GM21717 (cell line): ENCODE data around the gene FHL5.
A peak's percentile ranks its signal among the peaks of the same experiment; 100 is the strongest.
"Not testable (repeated sequence)": the region's sequence is repeated elsewhere in the genome, so short reads cannot be mapped to it uniquely, and the experiment has no call there.

Experiments used
- ATAC-seq: cut with Tn5 transposase; IDR thresholded peaks from one replicate; pipeline ENCODE4 v1.9.1; 2021; ENCODE audit warnings: mild to moderate bottlenecking, moderate library complexity; ENCODE audit not compliant: unreplicated experiment

FHL5 gene

DNA sequence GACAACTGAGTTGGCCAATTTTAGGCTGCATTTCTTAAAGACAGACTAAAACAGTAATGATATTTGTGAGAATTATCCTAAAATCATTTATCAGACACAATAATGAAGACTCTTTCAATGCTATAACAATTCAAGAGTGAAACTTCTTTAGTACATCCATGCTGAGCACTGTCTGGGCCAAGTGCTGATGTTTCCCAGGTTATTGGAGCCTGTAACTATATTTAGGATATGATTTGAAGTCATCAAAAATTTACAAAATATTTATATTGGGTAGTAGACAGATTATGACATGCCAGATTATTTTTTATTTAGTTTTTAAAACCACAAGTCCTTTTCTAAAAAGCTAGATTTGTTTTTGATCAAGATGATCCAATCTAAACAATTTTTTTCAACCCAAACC, 45.1 kb downstream of the FHL5 start:
- no peak for ATAC-seq

DNA sequence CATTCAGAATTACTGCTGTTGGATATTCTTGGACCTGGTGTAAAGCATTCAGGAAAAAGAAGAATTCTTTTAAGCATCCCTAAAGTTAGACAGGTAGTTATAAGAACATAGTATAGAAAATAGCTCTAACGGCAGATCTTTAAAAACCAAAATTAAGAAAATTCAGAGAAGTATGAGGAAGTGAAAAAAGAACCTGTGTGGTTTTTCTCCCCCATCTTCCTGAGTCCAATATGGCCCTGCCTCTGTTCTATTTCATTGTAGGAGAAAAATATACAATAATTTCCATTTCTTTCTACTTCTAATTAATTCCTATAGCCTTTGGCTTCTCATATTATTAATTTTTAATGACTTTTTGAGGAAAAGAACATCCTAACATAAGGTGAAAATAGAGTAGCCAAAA, 47.1 kb downstream of the FHL5 start:
- peak; percentile 46 for ATAC-seq

GRCh38 chr6:96611342-96611991, 48.5 kb downstream of the FHL5 start:
- peak; percentile 69 for ATAC-seq

- peak; percentile 48 for ATAC-seq
Observed at GRCh38 chr6:96613291-96613999, 50.5 kb downstream of the FHL5 start.

DNA sequence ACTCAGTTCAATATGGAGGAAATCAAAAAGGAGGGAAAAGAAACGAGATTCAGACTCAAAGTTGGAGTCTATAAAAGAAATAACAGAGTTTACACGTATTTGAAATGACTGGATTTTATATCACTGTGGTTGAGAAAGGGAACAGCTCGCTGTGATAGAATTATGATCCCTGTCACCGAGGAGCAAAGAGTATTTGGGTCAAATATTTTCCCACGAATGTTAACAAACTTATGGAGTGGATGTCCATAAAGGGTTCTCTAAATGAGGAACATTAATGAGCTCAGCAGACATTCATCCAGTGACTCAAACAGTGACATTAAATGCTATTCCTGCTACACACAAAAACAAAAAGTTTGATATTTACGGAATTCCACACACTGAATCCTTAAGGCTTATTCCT, 57.9 kb downstream of the FHL5 start:
- no peak for ATAC-seq

DNA sequence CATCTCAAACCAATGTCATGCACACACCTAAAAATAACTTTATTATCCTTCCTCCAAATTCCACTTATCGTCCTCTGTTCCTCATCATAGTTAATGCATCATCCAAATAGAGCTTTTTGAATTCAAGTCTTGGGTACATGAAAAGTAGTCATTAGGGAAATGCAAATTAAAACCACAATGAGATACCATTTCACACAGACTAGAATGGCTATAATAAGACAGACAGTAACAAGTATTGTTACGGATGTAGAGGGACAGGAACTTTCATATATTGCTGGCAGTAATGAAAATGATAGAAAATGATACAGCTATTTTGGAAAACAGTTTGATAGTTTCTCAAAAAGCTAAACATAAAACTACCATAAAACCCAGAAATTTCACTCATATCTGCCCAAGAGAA, 59.1 kb downstream of the FHL5 start:
- ATAC-seq: no peak

DNA sequence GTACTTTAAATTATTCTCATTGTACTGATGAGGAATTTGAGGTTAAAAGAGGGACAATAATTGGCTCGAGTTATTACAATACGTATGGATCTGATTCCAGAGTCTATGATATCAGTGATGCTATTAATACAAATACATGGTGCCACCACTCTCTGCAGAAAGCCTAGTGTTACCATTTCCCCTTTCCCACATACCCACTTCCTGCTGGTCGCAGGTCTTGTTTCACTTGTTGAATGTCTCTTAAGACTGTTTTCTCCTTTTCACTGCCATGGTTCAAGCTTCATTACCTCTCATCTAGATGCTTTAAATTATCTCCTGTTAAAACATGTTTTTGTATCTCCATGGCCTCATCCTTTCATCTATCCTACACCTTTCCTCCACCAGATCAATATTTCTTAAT, 62.0 kb downstream of the FHL5 start:
- no peak for ATAC-seq

- peak; percentile 89 for ATAC-seq
Observed at GRCh38 chr6:96626759-96627364, 63.9 kb downstream of the FHL5 start.

GRCh38 chr6:96631248-96631647, 68.3 kb downstream of the FHL5 start:
- no peak for ATAC-seq

DNA sequence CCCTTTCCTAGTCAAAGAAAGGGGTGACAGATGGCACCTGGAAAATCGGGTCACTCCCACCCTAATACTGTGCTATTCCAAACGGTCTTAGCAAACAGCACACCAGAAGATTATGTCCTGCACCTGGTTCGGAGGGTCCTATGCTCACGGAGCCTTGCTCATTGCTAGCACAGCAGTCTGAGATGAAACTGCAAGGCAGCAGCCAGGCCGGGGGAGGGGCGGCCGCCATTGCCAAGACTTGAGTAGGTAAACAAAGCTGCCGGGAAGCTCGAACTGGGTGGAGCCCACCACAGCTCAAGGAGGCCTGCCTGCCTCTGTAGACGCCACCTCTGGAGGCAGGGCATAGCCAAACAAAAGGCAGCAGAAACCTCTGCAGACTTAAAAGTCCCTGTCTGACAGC, 75.1 kb downstream of the FHL5 start:
- not testable (repeated sequence) for ATAC-seq

- ATAC-seq: no peak
Observed at GRCh38 chr6:96645106-96645505, 82.2 kb downstream of the FHL5 start.

DNA sequence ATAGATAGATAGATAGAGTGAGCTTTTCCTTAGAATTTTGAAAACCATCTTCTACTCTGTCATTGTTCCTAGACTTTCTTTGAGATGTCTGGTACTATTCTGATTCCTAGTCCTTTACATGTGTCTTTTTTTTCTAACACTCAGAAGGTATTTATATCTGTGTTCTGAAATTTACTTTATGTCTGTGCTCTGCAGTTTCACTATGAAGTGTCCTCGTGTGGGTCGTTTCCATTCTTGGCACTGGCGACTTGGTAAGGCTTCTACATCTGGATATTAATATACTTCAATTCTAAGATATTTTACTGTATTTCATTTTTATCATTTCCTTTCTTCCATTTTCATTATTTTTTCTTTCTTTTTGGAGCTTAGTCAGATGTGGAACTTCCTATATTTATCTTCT, 87.0 kb downstream of the FHL5 start:
- ATAC-seq: peak; percentile 85

DNA sequence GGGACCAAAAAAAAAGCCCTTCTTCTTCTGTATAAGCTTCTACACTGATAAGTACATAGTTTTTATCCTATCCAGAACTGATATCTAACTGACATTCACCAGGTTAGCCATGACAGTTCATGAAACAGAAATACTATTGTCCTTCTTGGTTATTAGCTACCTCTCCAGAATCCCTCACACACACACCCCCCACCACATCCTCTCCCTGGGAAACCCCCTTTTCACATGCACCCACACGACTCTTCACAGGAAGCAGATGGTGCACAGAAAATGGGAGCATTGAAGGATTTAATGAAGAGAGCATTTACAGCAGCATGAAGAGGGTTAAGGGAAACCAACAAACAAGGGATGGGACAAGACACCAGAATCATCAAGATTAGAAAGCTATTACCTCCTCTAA, 88.9 kb downstream of the FHL5 start:
- ATAC-seq: no peak

DNA sequence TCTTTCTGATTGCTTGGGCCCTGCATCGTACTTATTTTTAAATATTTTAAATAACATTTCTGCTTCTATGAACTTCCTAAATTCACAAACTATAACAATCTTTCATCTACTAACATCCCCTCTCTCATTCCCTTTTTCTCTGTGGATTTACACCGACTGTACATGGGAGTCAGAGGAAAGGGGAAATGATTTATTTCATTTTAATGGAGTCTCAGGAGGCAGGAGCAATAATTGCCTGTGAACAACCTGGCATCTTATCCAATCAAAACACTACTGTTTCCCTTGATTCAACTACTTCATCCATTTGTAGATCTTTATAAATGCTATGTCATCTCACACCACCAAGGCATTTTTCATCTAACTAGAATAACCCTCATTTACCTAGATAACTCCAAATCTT, 89.6 kb downstream of the FHL5 start:
- ATAC-seq: no peak

DNA sequence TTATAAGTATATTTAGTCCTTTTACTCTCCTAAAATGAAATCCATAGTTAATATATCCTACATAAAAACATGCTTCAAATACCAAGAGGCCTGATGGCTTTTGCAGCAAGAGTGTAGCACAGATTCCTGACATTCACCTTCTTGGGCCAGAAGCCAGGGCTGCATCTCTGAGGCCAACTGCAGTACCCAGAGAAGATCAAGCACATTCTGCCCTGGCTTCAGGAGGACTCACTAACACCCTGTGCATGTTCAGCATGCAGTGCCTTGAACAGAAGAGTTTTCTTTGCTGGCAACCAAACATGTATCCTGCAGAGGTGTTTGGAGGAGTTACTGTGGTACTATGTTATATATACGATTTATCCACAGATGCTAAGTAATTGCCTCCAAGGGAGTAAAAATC, 90.3 kb downstream of the FHL5 start:
- ATAC-seq: no peak

- no peak for ATAC-seq
Observed at GRCh38 chr6:96656567-96656966, 93.6 kb downstream of the FHL5 start.

- no peak for ATAC-seq
Observed at GRCh38 chr6:96657344-96657743, 94.4 kb downstream of the FHL5 start.

GRCh38 chr6:96659084-96659845, 96.3 kb downstream of the FHL5 start:
- ATAC-seq: peak; percentile 85
